Measurements from ENCODE around the gene MPPED1. TPM values are rescaled to one million over a fixed set of nuclear protein-coding genes. Genes with fewer than 3 reads are reported as not detected.

Gene MPPED1
- polyA plus RNA-seq, 4 donors: 0.01 to 1.4 (median 0.40) TPM; not detected in 1

DNA sequence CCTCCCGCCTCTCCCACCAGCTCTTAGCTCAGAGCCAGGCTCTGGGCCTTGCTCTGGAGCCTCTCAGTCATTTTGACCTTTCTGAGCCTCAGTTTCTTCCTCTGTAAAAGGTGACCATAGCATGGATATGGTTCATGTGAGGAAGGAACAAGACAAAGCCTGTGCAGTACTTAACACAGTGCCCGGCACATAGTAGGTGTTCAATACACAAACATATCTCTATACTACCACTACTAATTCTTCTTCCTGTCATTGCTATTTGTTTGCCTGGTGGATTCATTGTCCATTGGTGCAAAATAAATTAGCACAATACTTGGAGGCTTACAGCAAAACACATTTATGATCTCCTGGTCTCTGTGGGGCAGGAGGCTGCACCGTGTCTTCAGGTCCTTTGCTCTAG lies 21.6 kb upstream of the MPPED1 start:
- no peak overlapping the region for H3K4me3 ChIP-seq (ENCODE audit: low read depth in 1 of 3, low read length in 3 of 3)
- H3K4me1 ChIP-seq (ENCODE audit: control insufficient read depth in 3 of 3, insufficient read depth in 2 of 3, low read depth in 1 of 3, low read length in 2 of 3): peaks cover 0 to 6% (median 0%) of the 10 kb centered on the region in 3 donors
- peaks cover 0 to 9% of the 10 kb centered on the region in 2 donors for H3K9me3 ChIP-seq (ENCODE audit: control insufficient read depth in 2 of 2, insufficient read depth in 1 of 2, low read depth in 1 of 2, low read length in 1 of 2)
- 80 to 90% (median 87%) methylated on average over 3 of the region's 3 CpGs for WGBS, 3 donors
- no peaks in the 10 kb centered on the region for H3K27me3 ChIP-seq (ENCODE audit: control insufficient read depth in 3 of 3, insufficient read depth in 3 of 3, low read length in 3 of 3)
- H3K27ac ChIP-seq (ENCODE audit: low read depth in 1 of 3, low read length in 2 of 3): no peak overlapping the region
- DNase-seq (no peak), FAIRE-seq (no peak)
- H3K36me3 ChIP-seq (ENCODE audit: control insufficient read depth in 3 of 3, insufficient read depth in 2 of 3, low read depth in 1 of 3, low read length in 3 of 3): no peaks in the 10 kb centered on the region

- 61 to 88% (median 79%) methylated on average over 4 of the region's 4 CpGs for WGBS, 3 donors
These were observed 20.9 kb upstream of the MPPED1 start for GRCh38 chr22:43390872-43391271.

GRCh38 chr22:43391306-43391705 lies 20.5 kb upstream of the MPPED1 start:
- H3K36me3 ChIP-seq (ENCODE audit: control insufficient read depth in 3 of 3, insufficient read depth in 2 of 3, low read depth in 1 of 3, low read length in 3 of 3): no peaks in the 10 kb centered on the region
- no peaks in the 10 kb centered on the region for H3K27me3 ChIP-seq (ENCODE audit: control insufficient read depth in 3 of 3, insufficient read depth in 3 of 3, low read length in 3 of 3)
- no peak overlapping the region for H3K4me3 ChIP-seq (ENCODE audit: low read depth in 1 of 3, low read length in 3 of 3)
- 67 to 76% (median 69%) methylated on average over 3 of the region's 3 CpGs for WGBS, 3 donors
- no peak overlapping the region for H3K27ac ChIP-seq (ENCODE audit: low read depth in 1 of 3, low read length in 2 of 3)
- FAIRE-seq: no peak
- peaks cover 0 to 9% of the 10 kb centered on the region in 2 donors for H3K9me3 ChIP-seq (ENCODE audit: control insufficient read depth in 2 of 2, insufficient read depth in 1 of 2, low read depth in 1 of 2, low read length in 1 of 2)
- peaks cover 0 to 6% (median 0%) of the 10 kb centered on the region in 3 donors for H3K4me1 ChIP-seq (ENCODE audit: control insufficient read depth in 3 of 3, insufficient read depth in 2 of 3, low read depth in 1 of 3, low read length in 2 of 3)
- no peak for DNase-seq

More at GRCh38 chr22:43390872-43391271, 20.9 kb upstream of the MPPED1 start:
- no peaks in the 10 kb centered on the region for H3K36me3 ChIP-seq (ENCODE audit: control insufficient read depth in 3 of 3, insufficient read depth in 2 of 3, low read depth in 1 of 3, low read length in 3 of 3)
- no peaks in the 10 kb centered on the region for H3K27me3 ChIP-seq (ENCODE audit: control insufficient read depth in 3 of 3, insufficient read depth in 3 of 3, low read length in 3 of 3)
- DNase-seq: no peak
- H3K4me3 ChIP-seq (ENCODE audit: low read depth in 1 of 3, low read length in 3 of 3): no peak overlapping the region
- no peak overlapping the region for H3K27ac ChIP-seq (ENCODE audit: low read depth in 1 of 3, low read length in 2 of 3)
- peaks cover 0 to 6% (median 0%) of the 10 kb centered on the region in 3 donors for H3K4me1 ChIP-seq (ENCODE audit: control insufficient read depth in 3 of 3, insufficient read depth in 2 of 3, low read depth in 1 of 3, low read length in 2 of 3)
- peaks cover 0 to 9% of the 10 kb centered on the region in 2 donors for H3K9me3 ChIP-seq (ENCODE audit: control insufficient read depth in 2 of 2, insufficient read depth in 1 of 2, low read depth in 1 of 2, low read length in 1 of 2)
- FAIRE-seq: no peak

DNA sequence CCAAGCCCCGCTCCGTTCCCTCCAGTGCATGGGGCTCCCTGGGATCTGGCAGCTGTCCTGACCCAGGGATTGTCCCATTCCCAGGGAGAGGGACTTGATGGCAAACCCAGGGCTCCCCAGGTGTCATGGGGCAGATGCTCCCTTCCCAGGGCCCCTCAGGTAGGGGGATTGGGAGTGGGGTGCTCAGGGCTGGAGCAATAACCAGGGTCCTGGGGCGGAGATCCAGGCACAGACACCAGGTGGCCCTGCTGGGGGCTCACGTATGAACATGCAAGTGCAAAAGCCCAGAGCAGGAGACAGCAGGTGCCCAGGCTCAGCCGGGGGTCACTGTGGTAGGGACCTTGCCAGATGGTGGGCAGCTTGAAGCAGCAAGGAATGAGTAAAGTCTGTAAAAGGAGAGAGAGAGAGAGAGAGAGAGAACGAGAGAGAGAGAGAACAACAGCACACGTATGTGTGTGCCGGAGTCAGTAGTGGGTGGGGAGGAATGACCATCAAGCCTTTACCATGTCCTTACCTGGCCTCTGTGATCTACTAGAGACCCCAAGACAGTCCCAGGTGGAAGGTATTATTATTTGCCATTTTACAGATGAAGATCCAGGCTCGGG lies 19.3 kb upstream of the MPPED1 start:
- Histone ChIP-seq H3K4me3 (ENCODE audit: low read depth in 1 of 3, low read length in 3 of 3) (no peak overlapping the region), H3K27me3 (ENCODE audit: control insufficient read depth in 3 of 3, insufficient read depth in 3 of 3, low read length in 3 of 3) (no peaks in the 10 kb centered on the region), H3K9me3 (ENCODE audit: control insufficient read depth in 2 of 2, insufficient read depth in 1 of 2, low read depth in 1 of 2, low read length in 1 of 2) (peaks cover 0 to 9% of the 10 kb centered on the region in 2 donors), H3K4me1 (ENCODE audit: control insufficient read depth in 3 of 3, insufficient read depth in 2 of 3, low read depth in 1 of 3, low read length in 2 of 3) (peaks cover 0 to 6% (median 0%) of the 10 kb centered on the region in 3 donors), H3K27ac (ENCODE audit: low read depth in 1 of 3, low read length in 2 of 3) (no peak overlapping the region), H3K36me3 (ENCODE audit: control insufficient read depth in 3 of 3, insufficient read depth in 2 of 3, low read depth in 1 of 3, low read length in 3 of 3) (no peaks in the 10 kb centered on the region)
- FAIRE-seq (no peak), DNase-seq (no peak)
- WGBS, 3 donors: 75 to 85% (median 81%) methylated on average over 9 of the region's 9 CpGs

GRCh38 chr22:43393132-43393843 lies 18.5 kb upstream of the MPPED1 start:
- peak in 1 of 2 donors; percentile 82 for DNase-seq
- no peaks in the 10 kb centered on the region for H3K36me3 ChIP-seq (ENCODE audit: control insufficient read depth in 3 of 3, insufficient read depth in 2 of 3, low read depth in 1 of 3, low read length in 3 of 3)
- H3K27me3 ChIP-seq (ENCODE audit: control insufficient read depth in 3 of 3, insufficient read depth in 3 of 3, low read length in 3 of 3): no peaks in the 10 kb centered on the region
- H3K4me3 ChIP-seq (ENCODE audit: low read depth in 1 of 3, low read length in 3 of 3): no peak overlapping the region
- H3K9me3 ChIP-seq (ENCODE audit: control insufficient read depth in 2 of 2, insufficient read depth in 1 of 2, low read depth in 1 of 2, low read length in 1 of 2): peaks cover 0 to 9% of the 10 kb centered on the region in 2 donors
- H3K4me1 ChIP-seq (ENCODE audit: control insufficient read depth in 3 of 3, insufficient read depth in 2 of 3, low read depth in 1 of 3, low read length in 2 of 3): peaks cover 0 to 6% (median 0%) of the 10 kb centered on the region in 3 donors
- 27 to 49% (median 34%) methylated on average over 14 of the region's 14 CpGs for WGBS, 3 donors
- no peak overlapping the region for H3K27ac ChIP-seq (ENCODE audit: low read depth in 1 of 3, low read length in 2 of 3)
- FAIRE-seq: no peak

GRCh38 chr22:43393844-43394474 lies 17.9 kb upstream of the MPPED1 start:
- Histone ChIP-seq H3K4me3 (ENCODE audit: low read depth in 1 of 3, low read length in 3 of 3) (no peak overlapping the region), H3K27me3 (ENCODE audit: control insufficient read depth in 3 of 3, insufficient read depth in 3 of 3, low read length in 3 of 3) (no peaks in the 10 kb centered on the region), H3K9me3 (ENCODE audit: control insufficient read depth in 2 of 2, insufficient read depth in 1 of 2, low read depth in 1 of 2, low read length in 1 of 2) (peaks cover 0 to 9% of the 10 kb centered on the region in 2 donors), H3K4me1 (ENCODE audit: control insufficient read depth in 3 of 3, insufficient read depth in 2 of 3, low read depth in 1 of 3, low read length in 2 of 3) (peaks cover 0 to 2% (median 0%) of the 10 kb centered on the region in 3 donors), H3K36me3 (ENCODE audit: control insufficient read depth in 3 of 3, insufficient read depth in 2 of 3, low read depth in 1 of 3, low read length in 3 of 3) (no peaks in the 10 kb centered on the region), H3K27ac (ENCODE audit: low read depth in 1 of 3, low read length in 2 of 3) (no peak overlapping the region)
- DNase-seq (no peak), FAIRE-seq (no peak)
- 88 to 91% (median 90%) methylated on average over 4 of the region's 4 CpGs for WGBS, 3 donors

DNA sequence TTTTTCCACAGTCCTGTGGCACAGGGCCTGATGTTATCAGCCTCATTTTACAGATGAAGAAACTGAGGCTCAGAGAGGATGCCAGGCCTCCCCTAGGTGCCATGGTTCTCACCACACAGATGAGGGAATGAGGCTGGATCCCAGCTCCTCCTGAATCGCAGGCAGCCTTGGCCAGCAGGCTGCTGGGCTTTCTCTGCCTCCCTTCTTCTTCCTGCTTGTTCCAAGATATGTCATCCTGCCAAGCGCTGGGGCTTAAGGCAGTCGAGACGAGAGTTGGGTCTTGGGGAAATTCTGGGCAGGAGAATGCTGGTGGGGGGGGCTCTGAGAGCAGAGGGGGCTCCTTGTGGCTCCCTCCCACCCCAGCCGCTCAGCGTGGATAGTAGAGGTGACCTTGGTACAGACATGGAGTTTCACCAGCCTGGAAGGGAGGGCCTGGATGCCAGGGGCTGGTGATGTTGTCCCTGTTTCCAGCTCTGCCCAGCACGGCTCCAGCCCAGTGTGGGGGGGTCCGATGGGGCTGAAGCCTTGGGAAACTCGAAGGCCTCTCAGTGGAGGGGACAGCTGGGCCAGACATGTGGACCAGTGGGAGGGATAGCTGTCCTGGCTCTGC lies 16.6 kb upstream of the MPPED1 start:
- Histone ChIP-seq H3K27me3 (ENCODE audit: control insufficient read depth in 3 of 3, insufficient read depth in 3 of 3, low read length in 3 of 3) (no peaks in the 10 kb centered on the region), H3K4me1 (ENCODE audit: control insufficient read depth in 3 of 3, insufficient read depth in 2 of 3, low read depth in 1 of 3, low read length in 2 of 3) (no peaks in the 10 kb centered on the region), H3K36me3 (ENCODE audit: control insufficient read depth in 3 of 3, insufficient read depth in 2 of 3, low read depth in 1 of 3, low read length in 3 of 3) (no peaks in the 10 kb centered on the region), H3K4me3 (ENCODE audit: low read depth in 1 of 3, low read length in 3 of 3) (no peak overlapping the region), H3K9me3 (ENCODE audit: control insufficient read depth in 2 of 2, insufficient read depth in 1 of 2, low read depth in 1 of 2, low read length in 1 of 2) (peaks cover 0 to 9% of the 10 kb centered on the region in 2 donors), H3K27ac (ENCODE audit: low read depth in 1 of 3, low read length in 2 of 3) (no peak overlapping the region)
- 44 to 62% (median 60%) methylated on average over 9 of the region's 9 CpGs for WGBS, 3 donors
- DNase-seq: no peak
- no peak for FAIRE-seq

GRCh38 chr22:43396321-43396933 lies 15.4 kb upstream of the MPPED1 start:
- no peak overlapping the region for H3K4me3 ChIP-seq (ENCODE audit: low read depth in 1 of 3, low read length in 3 of 3)
- H3K27ac ChIP-seq (ENCODE audit: low read depth in 1 of 3, low read length in 2 of 3): no peak overlapping the region
- FAIRE-seq (no peak), DNase-seq (no peak)
- no peaks in the 10 kb centered on the region for H3K4me1 ChIP-seq (ENCODE audit: control insufficient read depth in 3 of 3, insufficient read depth in 2 of 3, low read depth in 1 of 3, low read length in 2 of 3)
- no peaks in the 10 kb centered on the region for H3K36me3 ChIP-seq (ENCODE audit: control insufficient read depth in 3 of 3, insufficient read depth in 2 of 3, low read depth in 1 of 3, low read length in 3 of 3)
- no peaks in the 10 kb centered on the region for H3K27me3 ChIP-seq (ENCODE audit: control insufficient read depth in 3 of 3, insufficient read depth in 3 of 3, low read length in 3 of 3)
- WGBS, 3 donors: 65 to 75% (median 75%) methylated on average over 14 to 17 of the region's 17 CpGs
- H3K9me3 ChIP-seq (ENCODE audit: control insufficient read depth in 2 of 2, insufficient read depth in 1 of 2, low read depth in 1 of 2, low read length in 1 of 2): peaks cover 0 to 4% of the 10 kb centered on the region in 2 donors
